Panc1 (cell line): ENCODE data around the gene FBXL16.

Experiments used
- POLR2AphosphoS5 ChIP-seq: IDR thresholded peaks from 2 replicates; pipeline ENCODE4 v1.6.1; 2012; ENCODE audit warnings: mild to moderate bottlenecking, low read depth, low read length, moderate library complexity
- SIN3A ChIP-seq: IDR thresholded peaks from 2 replicates; pipeline ENCODE4 v1.6.1; 2012; ENCODE audit warnings: low read depth, mild to moderate bottlenecking, low read length, moderate library complexity, borderline replicate concordance; ENCODE audit not compliant: insufficient read depth
- TCF7L2 ChIP-seq: IDR thresholded peaks from 2 replicates; pipeline ENCODE4 v1.6.1; 2011; ENCODE audit warnings: mild to moderate bottlenecking, low read depth, low read length, inconsistent platforms
- TF ChIP-seq, protein P1 (sequence below): fragments of 450-650 bp; IDR thresholded peaks from 2 replicates; pipeline ENCODE4 v1.5.1; 2017; ENCODE audit warnings: mild to moderate bottlenecking
- TF ChIP-seq, protein P2 (sequence below), 2 experiments: IDR thresholded peaks; 2 replicates each; pipeline ENCODE4 v1.6.1; 2011 to 2012; ENCODE audit warnings: low read depth in 2 of 2, control low read depth in 1 of 2, low read length in 1 of 2, mild to moderate bottlenecking in 1 of 2, moderate library complexity in 1 of 2; ENCODE audit not compliant: insufficient read depth in 1 of 2

DNA sequence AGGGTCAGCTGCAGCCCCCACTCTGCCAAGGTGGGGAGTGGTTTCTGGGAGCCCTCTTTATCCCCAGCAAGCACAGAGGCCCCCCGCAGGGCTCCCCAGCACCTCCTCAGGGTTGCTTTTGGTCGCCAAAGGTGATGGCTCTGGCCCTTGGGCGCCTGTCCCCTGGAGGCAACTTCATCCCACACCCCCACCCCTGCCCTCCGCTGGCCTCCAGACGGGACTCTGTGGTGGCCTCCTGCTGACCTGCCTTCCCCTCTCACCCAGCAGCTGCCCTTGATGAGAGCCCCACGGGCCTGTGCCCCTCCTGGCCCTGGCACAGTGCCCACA lies 45.5 kb downstream of the FBXL16 start:
- TF ChIP-seq, protein P1, sequence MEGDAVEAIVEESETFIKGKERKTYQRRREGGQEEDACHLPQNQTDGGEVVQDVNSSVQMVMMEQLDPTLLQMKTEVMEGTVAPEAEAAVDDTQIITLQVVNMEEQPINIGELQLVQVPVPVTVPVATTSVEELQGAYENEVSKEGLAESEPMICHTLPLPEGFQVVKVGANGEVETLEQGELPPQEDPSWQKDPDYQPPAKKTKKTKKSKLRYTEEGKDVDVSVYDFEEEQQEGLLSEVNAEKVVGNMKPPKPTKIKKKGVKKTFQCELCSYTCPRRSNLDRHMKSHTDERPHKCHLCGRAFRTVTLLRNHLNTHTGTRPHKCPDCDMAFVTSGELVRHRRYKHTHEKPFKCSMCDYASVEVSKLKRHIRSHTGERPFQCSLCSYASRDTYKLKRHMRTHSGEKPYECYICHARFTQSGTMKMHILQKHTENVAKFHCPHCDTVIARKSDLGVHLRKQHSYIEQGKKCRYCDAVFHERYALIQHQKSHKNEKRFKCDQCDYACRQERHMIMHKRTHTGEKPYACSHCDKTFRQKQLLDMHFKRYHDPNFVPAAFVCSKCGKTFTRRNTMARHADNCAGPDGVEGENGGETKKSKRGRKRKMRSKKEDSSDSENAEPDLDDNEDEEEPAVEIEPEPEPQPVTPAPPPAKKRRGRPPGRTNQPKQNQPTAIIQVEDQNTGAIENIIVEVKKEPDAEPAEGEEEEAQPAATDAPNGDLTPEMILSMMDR = no peak
- no peak for TF ChIP-seq POLR2AphosphoS5
- no peak for TF ChIP-seq SIN3A
- no peak for TF ChIP-seq TCF7L2
- TF ChIP-seq, protein P2, sequence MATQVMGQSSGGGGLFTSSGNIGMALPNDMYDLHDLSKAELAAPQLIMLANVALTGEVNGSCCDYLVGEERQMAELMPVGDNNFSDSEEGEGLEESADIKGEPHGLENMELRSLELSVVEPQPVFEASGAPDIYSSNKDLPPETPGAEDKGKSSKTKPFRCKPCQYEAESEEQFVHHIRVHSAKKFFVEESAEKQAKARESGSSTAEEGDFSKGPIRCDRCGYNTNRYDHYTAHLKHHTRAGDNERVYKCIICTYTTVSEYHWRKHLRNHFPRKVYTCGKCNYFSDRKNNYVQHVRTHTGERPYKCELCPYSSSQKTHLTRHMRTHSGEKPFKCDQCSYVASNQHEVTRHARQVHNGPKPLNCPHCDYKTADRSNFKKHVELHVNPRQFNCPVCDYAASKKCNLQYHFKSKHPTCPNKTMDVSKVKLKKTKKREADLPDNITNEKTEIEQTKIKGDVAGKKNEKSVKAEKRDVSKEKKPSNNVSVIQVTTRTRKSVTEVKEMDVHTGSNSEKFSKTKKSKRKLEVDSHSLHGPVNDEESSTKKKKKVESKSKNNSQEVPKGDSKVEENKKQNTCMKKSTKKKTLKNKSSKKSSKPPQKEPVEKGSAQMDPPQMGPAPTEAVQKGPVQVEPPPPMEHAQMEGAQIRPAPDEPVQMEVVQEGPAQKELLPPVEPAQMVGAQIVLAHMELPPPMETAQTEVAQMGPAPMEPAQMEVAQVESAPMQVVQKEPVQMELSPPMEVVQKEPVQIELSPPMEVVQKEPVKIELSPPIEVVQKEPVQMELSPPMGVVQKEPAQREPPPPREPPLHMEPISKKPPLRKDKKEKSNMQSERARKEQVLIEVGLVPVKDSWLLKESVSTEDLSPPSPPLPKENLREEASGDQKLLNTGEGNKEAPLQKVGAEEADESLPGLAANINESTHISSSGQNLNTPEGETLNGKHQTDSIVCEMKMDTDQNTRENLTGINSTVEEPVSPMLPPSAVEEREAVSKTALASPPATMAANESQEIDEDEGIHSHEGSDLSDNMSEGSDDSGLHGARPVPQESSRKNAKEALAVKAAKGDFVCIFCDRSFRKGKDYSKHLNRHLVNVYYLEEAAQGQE (IDR thresholded peaks at IDR 0.05; ENCODE audit: insufficient read depth in 1 of 2, low read depth in 2 of 2, low read length in 1 of 2) = no peak
